ENCODE results near the gene RIT2. TPM values are rescaled to one million over a fixed set of nuclear protein-coding genes. Genes with fewer than 3 reads are reported as not detected.

The RIT2 gene
- total RNA-seq, 2 donors from 2014 or later: not detected

DNA sequence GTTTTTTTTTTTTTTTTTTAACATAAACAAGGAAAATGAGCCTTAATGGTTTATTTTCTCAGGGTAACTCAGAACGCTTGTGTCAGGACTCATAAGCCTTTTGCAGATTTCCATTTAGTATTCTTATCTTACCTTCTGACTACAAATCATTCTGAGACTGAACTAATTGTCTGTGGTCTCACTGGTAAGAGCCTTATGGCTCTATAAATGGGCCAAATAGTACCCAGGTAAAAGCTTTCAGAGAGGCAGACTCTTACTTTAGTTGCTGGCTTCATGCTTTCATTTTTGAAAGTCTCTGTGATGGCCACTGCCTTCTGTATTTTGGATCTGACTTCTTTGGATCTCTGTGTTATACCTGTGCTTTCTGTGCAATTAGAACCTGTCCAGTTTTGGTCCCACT, 403.4 kb downstream of the RIT2 start:
- Histone ChIP-seq H3K9me3 (no peaks in the 10 kb centered on the region), H3K9ac (ENCODE audit: low read depth in 2 of 2, low read length in 2 of 2) (no peak overlapping the region), H3K36me3 (no peaks in the 10 kb centered on the region), H3K4me3 (no peak overlapping the region), H3K27me3 (no peaks in the 10 kb centered on the region), H3K4me1 (no peaks in the 10 kb centered on the region), H3K27ac (no peak overlapping the region)
- DNase-seq: no peak
- TF ChIP-seq, protein P1, sequence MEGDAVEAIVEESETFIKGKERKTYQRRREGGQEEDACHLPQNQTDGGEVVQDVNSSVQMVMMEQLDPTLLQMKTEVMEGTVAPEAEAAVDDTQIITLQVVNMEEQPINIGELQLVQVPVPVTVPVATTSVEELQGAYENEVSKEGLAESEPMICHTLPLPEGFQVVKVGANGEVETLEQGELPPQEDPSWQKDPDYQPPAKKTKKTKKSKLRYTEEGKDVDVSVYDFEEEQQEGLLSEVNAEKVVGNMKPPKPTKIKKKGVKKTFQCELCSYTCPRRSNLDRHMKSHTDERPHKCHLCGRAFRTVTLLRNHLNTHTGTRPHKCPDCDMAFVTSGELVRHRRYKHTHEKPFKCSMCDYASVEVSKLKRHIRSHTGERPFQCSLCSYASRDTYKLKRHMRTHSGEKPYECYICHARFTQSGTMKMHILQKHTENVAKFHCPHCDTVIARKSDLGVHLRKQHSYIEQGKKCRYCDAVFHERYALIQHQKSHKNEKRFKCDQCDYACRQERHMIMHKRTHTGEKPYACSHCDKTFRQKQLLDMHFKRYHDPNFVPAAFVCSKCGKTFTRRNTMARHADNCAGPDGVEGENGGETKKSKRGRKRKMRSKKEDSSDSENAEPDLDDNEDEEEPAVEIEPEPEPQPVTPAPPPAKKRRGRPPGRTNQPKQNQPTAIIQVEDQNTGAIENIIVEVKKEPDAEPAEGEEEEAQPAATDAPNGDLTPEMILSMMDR (IDR thresholded peaks at IDR 0.05): no peak
- intact Hi-C loops (cut with DNase I): no loop called here

DNA sequence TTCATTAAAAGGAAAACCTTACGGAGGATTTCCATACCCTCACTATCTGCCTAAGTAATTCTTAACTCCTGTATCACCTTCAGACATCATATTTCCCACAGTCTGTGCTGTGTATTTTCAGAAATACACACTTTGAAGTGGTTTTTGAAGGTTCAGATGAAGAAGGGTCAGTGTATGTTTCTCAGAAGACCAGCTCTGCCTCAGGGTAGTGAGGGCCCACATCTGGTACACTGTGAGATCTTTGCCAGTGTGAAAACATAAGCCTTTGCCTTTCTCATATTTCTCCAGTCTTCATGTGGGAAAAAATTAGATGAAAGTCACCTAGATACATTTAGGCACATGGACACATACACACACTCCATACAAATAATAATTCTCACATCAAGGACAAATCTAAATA, 408.4 kb downstream of the RIT2 start:
- Histone ChIP-seq H3K9ac (ENCODE audit: low read depth in 2 of 2, low read length in 2 of 2) (no peak overlapping the region), H3K9me3 (no peaks in the 10 kb centered on the region), H3K4me3 (no peak overlapping the region), H3K27ac (no peak overlapping the region), H3K36me3 (no peaks in the 10 kb centered on the region), H3K27me3 (no peaks in the 10 kb centered on the region), H3K4me1 (no peaks in the 10 kb centered on the region)
- TF ChIP-seq, protein P1 (IDR thresholded peaks at IDR 0.05): no peak
- intact Hi-C loops (cut with DNase I): no loop called here
- no peak for DNase-seq

DNA sequence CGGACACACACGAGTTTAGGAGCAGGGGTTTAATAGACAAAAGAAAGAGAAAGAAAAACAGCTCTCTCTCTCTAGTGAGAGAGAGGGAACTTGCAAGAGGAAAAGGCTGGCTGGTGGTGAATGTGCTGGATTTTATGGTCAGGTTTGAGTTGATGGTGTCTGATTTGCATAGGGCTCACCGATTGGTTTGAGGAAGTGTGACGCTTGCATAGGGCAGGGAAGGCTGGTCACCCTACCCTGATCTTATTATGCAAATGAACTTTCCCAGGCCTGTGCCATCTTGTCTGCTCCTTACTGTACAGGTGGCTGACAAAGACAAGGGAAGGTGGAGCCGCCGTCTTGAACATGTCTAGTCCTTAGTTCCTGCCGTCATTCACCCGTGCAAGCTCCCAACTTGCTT, 408.9 kb downstream of the RIT2 start:
- H3K36me3 ChIP-seq: no peaks in the 10 kb centered on the region
- no peak overlapping the region for H3K9ac ChIP-seq (ENCODE audit: low read depth in 2 of 2, low read length in 2 of 2)
- no peaks in the 10 kb centered on the region for H3K27me3 ChIP-seq
- intact Hi-C loops (cut with DNase I): no loop called here
- TF ChIP-seq, protein P1 (IDR thresholded peaks at IDR 0.05): no peak
- H3K4me3 ChIP-seq: no peak overlapping the region
- H3K27ac ChIP-seq: no peak overlapping the region
- H3K4me1 ChIP-seq: no peaks in the 10 kb centered on the region
- peak; percentile 22 for DNase-seq
- no peaks in the 10 kb centered on the region for H3K9me3 ChIP-seq

DNA sequence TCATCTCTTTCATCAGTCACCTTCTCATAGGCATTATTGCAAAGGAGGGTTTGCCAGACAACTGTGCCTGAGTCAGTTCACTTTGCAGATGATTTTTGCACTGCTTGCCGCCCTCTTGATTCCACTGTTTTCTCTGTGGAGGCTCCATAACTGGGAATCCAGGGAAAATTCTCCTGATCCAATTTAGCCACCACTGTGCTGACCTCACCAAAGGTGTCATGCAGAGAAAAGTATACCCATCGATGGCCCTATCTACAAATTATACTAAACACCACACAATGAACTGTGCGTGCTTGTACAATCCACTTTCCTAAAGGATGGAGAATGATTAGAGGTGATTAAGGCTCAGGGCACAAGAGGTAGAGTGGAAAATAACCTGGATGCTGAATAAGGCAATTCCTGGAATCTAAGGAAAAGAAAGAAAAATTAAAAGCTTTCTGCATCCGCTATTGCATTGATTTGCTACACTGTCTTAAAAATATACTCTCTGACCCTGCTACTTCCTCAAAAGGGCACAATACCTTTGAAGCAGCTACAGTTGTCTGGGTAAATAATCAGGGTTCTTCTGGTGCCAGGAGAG, 409.4 kb downstream of the RIT2 start:
- intact Hi-C loops (cut with DNase I): no loop called here
- Histone ChIP-seq H3K9ac (ENCODE audit: low read depth in 2 of 2, low read length in 2 of 2) (no peak overlapping the region), H3K27me3 (no peaks in the 10 kb centered on the region), H3K27ac (no peak overlapping the region), H3K4me3 (no peak overlapping the region), H3K9me3 (no peaks in the 10 kb centered on the region), H3K36me3 (no peaks in the 10 kb centered on the region), H3K4me1 (no peaks in the 10 kb centered on the region)
- no peak for DNase-seq
- TF ChIP-seq, protein P1 (IDR thresholded peaks at IDR 0.05): no peak

Other genes with a start within 250 kb of the RIT2 start
- gene SYT4, start 161.8 kb upstream of the RIT2 start, total RNA-seq: 1 to 10 TPM in 1 of 2 donors, under 1 TPM in 1; 0.47 to 1.2 TPM

Data from colonic mucosa (tissue), 4 donors.